ENCODE data around the gene BARX2. TPM values are rescaled to one million over a fixed set of nuclear protein-coding genes. Genes with fewer than 3 reads are reported as not detected.

The BARX2 gene
- total and polyA plus RNA-seq, 5 experiments from 2014 or later: not detected

DNA sequence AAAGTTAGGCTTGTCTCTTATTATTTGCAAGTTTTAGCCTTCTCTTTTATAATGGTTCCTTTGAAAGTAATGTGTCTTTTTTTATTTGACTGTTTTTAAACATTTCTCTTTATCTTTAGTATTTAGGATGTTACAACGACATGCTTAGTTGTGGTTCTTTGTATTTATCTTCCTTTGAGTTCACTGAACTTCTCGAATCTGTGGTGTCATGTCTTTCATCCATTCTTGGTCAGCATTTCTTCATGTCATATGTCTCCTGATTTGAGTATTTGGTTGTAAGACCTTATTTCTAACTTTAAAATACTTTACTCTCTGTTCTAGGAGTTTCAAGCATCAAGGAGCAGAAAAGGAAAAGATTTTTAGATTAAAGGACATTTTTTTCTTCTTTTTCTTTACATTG, 15.9 kb upstream of the BARX2 start:
- no peaks in the 10 kb centered on the region for H3K4me1 Mint-ChIP-seq
- no peak for ATAC-seq

DNA sequence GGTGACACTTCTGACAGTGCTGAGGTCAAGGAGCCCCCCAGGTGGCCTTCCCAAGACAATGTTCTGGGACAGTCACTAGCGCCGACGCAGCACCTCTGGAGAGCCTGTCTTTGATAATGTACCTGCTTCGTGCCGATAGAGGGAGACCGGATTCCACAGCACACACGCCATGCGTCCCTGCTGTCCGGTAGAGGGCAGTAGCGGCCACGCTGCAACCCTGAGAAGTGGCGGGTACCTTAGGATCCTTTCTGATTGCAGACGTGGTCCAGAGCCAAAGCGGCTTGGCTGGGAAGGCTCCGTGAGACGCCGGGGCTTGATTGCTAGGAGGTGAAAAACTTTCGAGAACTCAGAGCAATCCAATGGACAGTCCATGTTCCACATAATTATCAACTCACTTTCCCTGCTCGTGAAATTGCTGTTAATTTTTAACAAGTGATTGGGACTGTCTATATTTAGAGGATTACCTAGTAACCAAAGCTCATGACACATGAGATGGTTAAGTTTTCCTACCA, 11.4 kb upstream of the BARX2 start:
- Mint-ChIP-seq H3K27ac (no peak overlapping the region), H3K9me3 (peaks cover 0 to 14% (median 5%) of the 10 kb centered on the region in 9 donors), H3K4me3 (no peak overlapping the region), H3K4me1 (no peaks in the 10 kb centered on the region), H3K27me3 (peaks cover 20 to 62% (median 29%) of the 10 kb centered on the region in 5 donors), H3K36me3 (peaks cover 0 to 4% (median 0%) of the 10 kb centered on the region in 3 donors)
- POLR2A ChIA-PET: interaction anchor here (1.2 kb wide), 1 partner anchor 83 kb away, joined by 3 read pairs; no protein-coding TSS in a partner anchor
- peak; percentile 46 to 86 (median 68) for DNase-seq
- ATAC-seq: peak; percentile 99 to 100

More for the DNA sequence above, 15.9 kb upstream of the BARX2 start:
- H3K9me3 Mint-ChIP-seq: peaks cover 0 to 15% (median 5%) of the 10 kb centered on the region in 9 donors
- H3K36me3 Mint-ChIP-seq: peaks cover 0 to 4% (median 0%) of the 10 kb centered on the region in 3 donors
- no peak for DNase-seq
- H3K27ac Mint-ChIP-seq: no peak overlapping the region
- no peak overlapping the region for H3K4me3 Mint-ChIP-seq
- POLR2A ChIA-PET: no interaction called here
- H3K27me3 Mint-ChIP-seq: peaks cover 8 to 26% (median 11%) of the 10 kb centered on the region in 5 donors

DNA sequence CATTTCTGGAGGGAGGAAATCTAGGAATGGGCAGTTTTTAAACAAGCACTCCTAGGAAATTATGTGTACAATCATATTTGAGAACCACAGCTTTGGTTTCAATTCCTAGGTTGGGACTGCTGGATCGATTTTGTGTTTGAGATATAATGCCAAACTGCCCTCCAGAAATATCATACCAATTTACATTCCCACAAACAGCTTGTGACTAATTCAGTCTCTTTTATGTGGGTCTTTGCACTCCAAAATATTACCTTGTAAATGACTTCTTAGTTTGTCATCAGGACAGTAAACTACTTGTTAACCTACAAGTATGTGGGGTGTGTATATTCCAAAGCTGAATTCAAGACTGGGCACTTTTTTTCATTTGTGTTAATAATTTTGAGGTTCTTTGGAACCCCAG, 9.8 kb upstream of the BARX2 start:
- POLR2A ChIA-PET: no interaction called here
- ATAC-seq: no peak
- no peak overlapping the region for H3K27ac Mint-ChIP-seq
- H3K27me3 Mint-ChIP-seq: peaks cover 21 to 62% (median 32%) of the 10 kb centered on the region in 5 donors
- H3K4me1 Mint-ChIP-seq: no peaks in the 10 kb centered on the region
- DNase-seq: no peak
- H3K4me3 Mint-ChIP-seq: no peak overlapping the region
- no peaks in the 10 kb centered on the region for H3K9me3 Mint-ChIP-seq
- no peaks in the 10 kb centered on the region for H3K36me3 Mint-ChIP-seq

GRCh38 chr11:129366737-129367597, 8.7 kb upstream of the BARX2 start:
- Mint-ChIP-seq H3K4me3 (no peak overlapping the region), H3K4me1 (peaks cover 1 to 3% (median 2%) of the 10 kb centered on the region in 4 donors), H3K9me3 (peaks cover 0 to 1% (median 0%) of the 10 kb centered on the region in 9 donors), H3K27ac (no peak overlapping the region), H3K27me3 (peaks cover 30 to 66% (median 44%) of the 10 kb centered on the region in 5 donors), H3K36me3 (peaks cover 0 to 2% (median 0%) of the 10 kb centered on the region in 3 donors)
- DNase-seq (no peak), ATAC-seq (no peak)
- POLR2A ChIA-PET: no interaction called here

GRCh38 chr11:129368889-129369672, 6.6 kb upstream of the BARX2 start:
- ATAC-seq (no peak), DNase-seq (no peak)
- no peak overlapping the region for H3K4me3 Mint-ChIP-seq
- POLR2A ChIA-PET: no interaction called here
- H3K27me3 Mint-ChIP-seq: peaks cover 37 to 87% (median 60%) of the 10 kb centered on the region in 5 donors
- H3K4me1 Mint-ChIP-seq: peaks cover 10 to 20% (median 15%) of the 10 kb centered on the region in 4 donors
- peaks cover 0 to 4% (median 0%) of the 10 kb centered on the region in 3 donors for H3K36me3 Mint-ChIP-seq
- no peak overlapping the region for H3K27ac Mint-ChIP-seq
- H3K9me3 Mint-ChIP-seq: peaks cover 0 to 3% (median 0%) of the 10 kb centered on the region in 9 donors

- POLR2A ChIA-PET: no interaction called here
- Mint-ChIP-seq H3K9me3 (peaks cover 0 to 3% (median 0%) of the 10 kb centered on the region in 9 donors), H3K27me3 (peaks cover 41 to 97% (median 69%) of the 10 kb centered on the region in 5 donors), H3K36me3 (peaks cover 0 to 4% (median 0%) of the 10 kb centered on the region in 3 donors), H3K27ac (no peak overlapping the region), H3K4me3 (no peak overlapping the region), H3K4me1 (peaks cover 17 to 33% (median 24%) of the 10 kb centered on the region in 4 donors)
- no peak for ATAC-seq
- DNase-seq: no peak
These were observed 4.9 kb upstream of the BARX2 start for GRCh38 chr11:129370715-129371114.

- H3K27ac Mint-ChIP-seq: no peak overlapping the region
- H3K4me3 Mint-ChIP-seq: peak overlapping the region in 9 of 10 donors; percentile 47 to 83 (median 58)
- peaks cover 49 to 97% (median 74%) of the 10 kb centered on the region in 5 donors for H3K27me3 Mint-ChIP-seq
- peak in 1 of 2 donors; percentile 30 for ATAC-seq
- H3K4me1 Mint-ChIP-seq: peaks cover 19 to 37% (median 32%) of the 10 kb centered on the region in 4 donors
- no peak for DNase-seq
- POLR2A ChIA-PET: no interaction called here
- H3K36me3 Mint-ChIP-seq: peaks cover 0 to 4% (median 0%) of the 10 kb centered on the region in 3 donors
- H3K9me3 Mint-ChIP-seq: peaks cover 0 to 3% (median 0%) of the 10 kb centered on the region in 9 donors
These were observed 2.8 kb upstream of the BARX2 start for GRCh38 chr11:129372609-129373488.

- H3K4me1 Mint-ChIP-seq: peaks cover 19 to 37% (median 32%) of the 10 kb centered on the region in 4 donors
- peaks cover 0 to 4% (median 0%) of the 10 kb centered on the region in 3 donors for H3K36me3 Mint-ChIP-seq
- no peak for ATAC-seq
- H3K4me3 Mint-ChIP-seq: peak overlapping the region in 8 of 10 donors; percentile 22 to 78 (median 67)
- H3K27ac Mint-ChIP-seq: no peak overlapping the region
- H3K9me3 Mint-ChIP-seq: peaks cover 0 to 3% (median 0%) of the 10 kb centered on the region in 9 donors
- no peak for DNase-seq
- peaks cover 49 to 97% (median 75%) of the 10 kb centered on the region in 5 donors for H3K27me3 Mint-ChIP-seq
- POLR2A ChIA-PET: no interaction called here
These were observed 2.1 kb upstream of the BARX2 start for GRCh38 chr11:129373489-129373953.

- H3K36me3 Mint-ChIP-seq: peaks cover 0 to 4% (median 0%) of the 10 kb centered on the region in 3 donors
- peaks cover 43 to 94% (median 72%) of the 10 kb centered on the region in 5 donors for H3K27me3 Mint-ChIP-seq
- peaks cover 0 to 3% (median 0%) of the 10 kb centered on the region in 9 donors for H3K9me3 Mint-ChIP-seq
- peaks cover 19 to 37% (median 32%) of the 10 kb centered on the region in 4 donors for H3K4me1 Mint-ChIP-seq
- peak in 1 of 2 donors; percentile 33 for ATAC-seq
- DNase-seq: no peak
- POLR2A ChIA-PET: no interaction called here
- peak overlapping the region; percentile 36 to 78 (median 72) for H3K4me3 Mint-ChIP-seq
- no peak overlapping the region for H3K27ac Mint-ChIP-seq
These were observed 1.3 kb upstream of the BARX2 start for GRCh38 chr11:129374081-129374992.

- H3K36me3 Mint-ChIP-seq: peaks cover 0 to 4% (median 0%) of the 10 kb centered on the region in 3 donors
- POLR2A ChIA-PET: no interaction called here
- H3K27ac Mint-ChIP-seq: no peak overlapping the region
- ATAC-seq: no peak
- no peak for DNase-seq
- H3K9me3 Mint-ChIP-seq: peaks cover 0 to 5% (median 0%) of the 10 kb centered on the region in 9 donors
- peaks cover 39 to 94% (median 73%) of the 10 kb centered on the region in 5 donors for H3K27me3 Mint-ChIP-seq
- peaks cover 19 to 37% (median 32%) of the 10 kb centered on the region in 4 donors for H3K4me1 Mint-ChIP-seq
- H3K4me3 Mint-ChIP-seq: peak overlapping the region; percentile 36 to 78 (median 70)
These were observed 476 bp upstream of the BARX2 start for GRCh38 chr11:129374993-129375750.

Measured in naive thymus-derived CD8-positive, alpha-beta T cell (primary cell).